Liver (tissue), 3 donors: ENCODE data around the gene DPPA5.

Experiments
- ATF3 ChIP-seq: IDR thresholded peaks from 2 replicates; pipeline ENCODE4 v1.6.1; 2016; ENCODE audit warnings: antibody characterized with exemption
- CTCF ChIP-seq: fragments of 150-350 bp; IDR thresholded peaks from 2 replicates; pipeline ENCODE4 v1.5.1; 2017; ENCODE audit warnings: improper control_type of control experiment, low read depth, low read length; ENCODE audit not compliant: missing input control
- EGR1 ChIP-seq, 2 donors: IDR thresholded peaks; 2 replicates each; pipeline ENCODE4 v1.6.1; 2016 to 2018; ENCODE audit warnings: antibody characterized with exemption in 2 of 2, low read depth in 2 of 2
- FOXA1 ChIP-seq: IDR thresholded peaks from 2 replicates; pipeline ENCODE4 v1.6.1; 2016; ENCODE audit warnings: antibody characterized with exemption
- HNF4G ChIP-seq: IDR thresholded peaks from 2 replicates; pipeline ENCODE4 v1.6.1; 2016; ENCODE audit warnings: antibody characterized with exemption
- JUND ChIP-seq, 2 donors: IDR thresholded peaks; 2 replicates each; pipeline ENCODE4 v1.6.1; 2016; ENCODE audit warnings: antibody characterized with exemption in 2 of 2
- MAX ChIP-seq: IDR thresholded peaks from 2 replicates; pipeline ENCODE4 v1.6.1; 2016; ENCODE audit warnings: antibody characterized with exemption
- RAD21 ChIP-seq, 2 donors: IDR thresholded peaks; 2 replicates each; pipeline ENCODE4 v1.6.1; 2016; ENCODE audit warnings: antibody characterized with exemption in 2 of 2, mild to moderate bottlenecking in 2 of 2
- REST ChIP-seq: IDR thresholded peaks from 2 replicates; pipeline ENCODE4 v1.6.1; 2016; ENCODE audit warnings: antibody characterized with exemption, mild to moderate bottlenecking
- RXRA ChIP-seq, 2 donors: IDR thresholded peaks; 2 replicates each; pipeline ENCODE4 v1.6.1; 2017 to 2018; ENCODE audit warnings: antibody characterized with exemption in 2 of 2, mild to moderate bottlenecking in 1 of 2
- TAF1 ChIP-seq: conservative IDR thresholded peaks from 2 replicates; pipeline ENCODE4 v1.6.1; 2016; ENCODE audit warnings: antibody characterized with exemption, mild to moderate bottlenecking
- YY1 ChIP-seq: IDR thresholded peaks from 2 replicates; pipeline ENCODE4 v1.6.1; 2016; ENCODE audit warnings: antibody characterized with exemption, mild to moderate bottlenecking
- donor health status: healthy.
- donor health status: healthy.

GRCh38 chr6:73308712-73309534 is 45.2 kb downstream of the DPPA5 start:
- TF ChIP-seq RAD21 (IDR thresholded peaks at IDR 0.05) (no peak), CTCF (no peak), YY1 (no peak), FOXA1 (no peak), MAX (no peak), ATF3 (no peak), TAF1 (no peak), JUND (IDR thresholded peaks at IDR 0.05) (no peak), HNF4G (no peak), REST (no peak), EGR1 (IDR thresholded peaks at IDR 0.05; ENCODE audit: low read depth in 2 of 2) (no peak), RXRA (IDR thresholded peaks at IDR 0.05) (no peak)
